Measurements from ENCODE around the gene FAM210A. TPM values are rescaled to one million over a fixed set of nuclear protein-coding genes. Genes with fewer than 3 reads are reported as not detected.

FAM210A gene
- 42.2 and 106 TPM in 2 replicates for total RNA-seq

GRCh38 chr18:13726232-13726971, at the start of gene FAM210A, which contains the start of gene RNMT:
Gene FAM210A (minus strand): TSS chr18:13726558. CDS start chr18:13682077, 44,481 bp downstream.
Gene RNMT (plus strand): TSS chr18:13726673. CDS start chr18:13731518, 4,845 bp downstream.

Other genes with a start within 250 kb of the FAM210A start
- gene RNMT, start 115 bp upstream of the FAM210A start, total RNA-seq = 33.7 and 55.4 TPM in 2 replicates
- gene MC5R, start 97.6 kb upstream of the FAM210A start, total RNA-seq = not detected in 2 replicates
- gene MC2R, start 189.0 kb upstream of the FAM210A start, total RNA-seq = not detected in 2 replicates